ENCODE results near the gene POLL.
"Not testable (repeated sequence)": the region's sequence is repeated elsewhere in the genome, so short reads cannot be mapped to it uniquely, and the experiment has no call there.

POLL gene

DNA sequence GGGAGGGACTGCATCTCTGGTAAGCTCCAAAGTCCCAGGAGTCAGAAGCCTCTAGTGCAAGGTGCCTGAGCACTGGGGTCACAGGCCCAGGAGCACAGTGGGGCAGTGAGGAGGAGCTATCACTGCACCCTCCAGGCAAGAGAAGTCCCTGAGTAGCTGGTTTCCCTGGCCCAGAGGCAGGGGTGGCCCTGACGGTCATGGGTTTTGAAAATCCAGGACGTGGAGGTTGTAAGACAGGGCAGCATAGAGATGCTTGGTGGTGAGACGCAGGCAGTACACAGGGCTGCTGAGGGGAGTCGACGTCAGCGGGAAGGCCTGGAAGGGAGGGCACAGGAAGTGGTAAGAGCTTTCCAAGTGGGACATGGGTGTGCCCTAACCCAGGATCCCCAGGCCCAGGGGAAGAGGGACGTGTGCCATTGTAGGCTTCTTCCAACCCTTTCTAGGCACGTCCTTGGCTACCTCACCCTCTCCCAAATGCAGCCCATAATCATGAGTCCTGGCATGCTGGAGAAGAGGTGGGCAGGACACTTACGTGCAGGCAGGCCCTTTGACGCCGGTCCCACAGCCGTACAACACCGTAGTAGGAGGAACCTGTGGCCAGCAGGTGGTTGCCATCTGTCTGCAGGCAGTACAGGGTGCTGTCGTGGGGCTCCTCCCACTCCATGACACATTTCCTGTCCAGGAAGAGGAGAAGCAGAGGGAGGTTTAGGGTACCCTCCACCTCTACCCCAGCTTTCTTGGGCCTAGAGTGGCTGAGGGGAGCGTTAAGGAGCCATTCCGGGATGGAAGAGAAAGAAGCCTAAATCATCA lies 23.2 kb upstream of the POLL start:
- no peak for DNase-seq (ENCODE audit: low read depth in 2 of 2)

GRCh38 chr10:101609481-101609880 lies 21.4 kb upstream of the POLL start:
- no peak for DNase-seq (ENCODE audit: low read depth in 2 of 2)

- no peak for DNase-seq (ENCODE audit: low read depth in 2 of 2)
Measured at GRCh38 chr10:101607124-101607523, 19.1 kb upstream of the POLL start.

- DNase-seq (ENCODE audit: low read depth in 2 of 2): peak; percentile 52 to 58
Measured at GRCh38 chr10:101602761-101603398, 14.8 kb upstream of the POLL start.

- DNase-seq (ENCODE audit: low read depth in 2 of 2): no peak
Measured at GRCh38 chr10:101601541-101601940, 13.5 kb upstream of the POLL start.

DNA sequence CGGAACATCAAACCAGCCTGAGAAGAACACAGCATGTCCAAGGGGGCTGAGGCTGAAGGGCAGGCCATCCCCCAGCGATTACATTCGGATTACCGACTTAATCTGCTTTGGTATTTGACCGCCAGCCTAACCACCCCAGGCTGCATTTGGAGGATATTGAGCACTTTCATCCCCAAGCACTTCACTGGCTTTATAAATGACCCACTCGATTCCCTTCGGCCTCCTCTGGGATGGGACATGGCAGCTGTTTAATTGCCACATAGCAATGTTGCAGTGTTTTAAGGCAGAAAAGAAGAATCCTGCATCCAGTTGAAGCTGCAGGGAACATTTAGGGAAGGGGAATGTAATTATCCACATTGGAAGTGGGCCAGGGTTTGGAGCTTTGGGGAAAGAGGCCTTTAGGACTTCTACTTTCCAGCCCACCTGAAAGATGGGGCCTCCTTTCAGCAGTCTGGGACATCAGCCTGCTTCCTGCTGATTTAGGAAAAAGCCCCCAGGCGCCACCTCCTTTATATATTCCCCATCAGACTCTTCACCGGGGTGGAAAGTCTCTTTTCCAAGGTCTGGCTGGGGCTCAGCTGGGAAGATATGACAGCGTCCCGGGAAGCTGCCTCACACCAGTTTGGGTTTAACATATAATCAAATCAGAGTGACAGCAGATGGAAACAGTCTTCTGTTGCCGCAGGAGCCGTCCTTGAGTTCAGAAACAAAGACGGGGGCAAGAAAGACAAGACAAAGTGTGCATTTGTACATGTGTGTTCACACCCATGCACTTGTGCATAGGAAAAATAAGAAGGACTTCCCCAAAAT lies 9.2 kb upstream of the POLL start:
- DNase-seq (ENCODE audit: low read depth in 2 of 2): no peak

- no peak for DNase-seq (ENCODE audit: low read depth in 2 of 2)
Measured at GRCh38 chr10:101595591-101596433, 7.8 kb upstream of the POLL start.

GRCh38 chr10:101593331-101593730 lies 5.3 kb upstream of the POLL start:
- DNase-seq (ENCODE audit: low read depth in 2 of 2): not testable (repeated sequence)

DNA sequence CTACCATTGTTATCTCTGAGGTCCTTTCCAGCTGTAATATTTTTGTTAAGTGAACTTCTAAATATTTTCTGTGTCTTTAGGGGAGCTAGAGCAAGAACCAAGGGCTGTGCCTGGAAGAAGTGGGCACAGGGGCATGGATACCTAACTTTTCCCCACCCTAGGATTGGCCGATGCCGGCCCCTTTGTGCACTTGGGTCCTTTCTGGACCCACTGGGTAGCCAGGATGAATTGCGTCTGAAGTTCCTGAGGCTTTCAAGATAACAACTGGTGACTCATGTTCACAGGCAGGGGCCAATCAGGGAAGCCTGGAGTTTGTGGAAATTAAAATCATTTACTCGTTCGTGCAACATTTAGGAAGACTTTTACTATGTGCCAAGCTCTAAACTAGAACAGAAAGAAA lies 822 bp upstream of the POLL start:
- no peak for DNase-seq (ENCODE audit: low read depth in 2 of 2)

DNA sequence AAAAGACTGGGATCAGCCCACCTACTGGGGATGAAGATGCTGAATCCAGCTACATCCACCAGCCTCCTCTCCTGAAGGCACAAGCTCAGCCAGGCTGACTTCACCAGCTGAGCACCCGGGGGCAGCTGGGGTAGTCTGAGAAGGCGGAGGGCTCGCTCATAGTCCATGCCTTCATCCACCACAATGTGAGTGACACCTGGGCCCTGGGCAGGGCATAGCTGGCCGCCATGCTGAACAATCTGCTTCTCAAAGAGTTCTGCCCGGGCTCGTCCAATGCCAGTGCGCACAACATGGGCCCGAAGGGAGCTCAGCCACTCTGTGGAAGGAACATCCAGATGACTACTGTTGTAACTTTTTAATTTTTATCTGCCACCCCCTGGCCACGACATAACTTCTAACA lies 2.2 kb downstream of the POLL start:
- no peak for DNase-seq (ENCODE audit: low read depth in 2 of 2)

DNA sequence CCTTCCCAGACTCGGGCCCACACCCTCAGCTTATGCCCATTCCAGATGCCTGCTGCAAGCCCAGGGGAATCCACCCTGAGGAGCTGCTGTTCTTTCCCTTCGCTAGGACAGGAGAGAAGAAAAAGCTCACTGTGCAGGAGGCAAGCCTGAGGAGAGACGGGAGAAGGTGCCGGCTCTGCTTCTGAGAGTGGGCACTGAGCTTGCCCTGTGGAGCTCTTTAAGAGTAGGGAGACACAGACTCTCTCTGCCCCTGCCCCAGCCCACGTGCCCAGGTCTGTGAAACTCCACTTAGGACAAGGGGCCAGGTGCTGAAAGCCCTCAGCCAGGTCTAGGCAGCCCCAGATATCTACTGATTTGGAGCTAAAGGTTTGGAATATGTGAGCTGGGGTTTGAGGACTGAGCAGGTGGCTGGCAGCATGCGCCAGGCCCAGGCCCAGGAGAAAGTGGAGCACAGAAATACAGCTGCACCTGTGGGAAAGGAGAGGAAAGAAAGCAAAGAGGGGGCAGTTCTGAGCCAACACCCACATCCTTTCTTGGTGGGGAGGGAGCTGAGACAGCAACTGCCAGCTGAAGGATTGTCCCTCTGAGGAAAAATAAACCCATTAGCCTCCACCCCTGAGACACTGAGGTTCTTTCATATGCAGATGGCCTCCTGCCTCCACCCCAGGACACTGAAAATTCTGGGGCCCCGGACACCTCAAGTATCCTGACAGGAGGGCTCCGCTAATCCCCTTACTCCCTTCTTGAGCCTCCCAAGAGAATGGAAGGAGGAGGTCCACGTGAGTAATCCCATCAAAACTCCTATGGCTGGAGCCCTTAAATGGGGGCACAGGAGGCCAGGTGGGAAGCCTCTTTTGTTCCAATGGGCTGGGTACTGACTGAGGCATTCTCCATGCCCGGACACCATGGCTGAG lies 7.3 kb downstream of the POLL start:
- DNase-seq (ENCODE audit: low read depth in 2 of 2): no peak

DNA sequence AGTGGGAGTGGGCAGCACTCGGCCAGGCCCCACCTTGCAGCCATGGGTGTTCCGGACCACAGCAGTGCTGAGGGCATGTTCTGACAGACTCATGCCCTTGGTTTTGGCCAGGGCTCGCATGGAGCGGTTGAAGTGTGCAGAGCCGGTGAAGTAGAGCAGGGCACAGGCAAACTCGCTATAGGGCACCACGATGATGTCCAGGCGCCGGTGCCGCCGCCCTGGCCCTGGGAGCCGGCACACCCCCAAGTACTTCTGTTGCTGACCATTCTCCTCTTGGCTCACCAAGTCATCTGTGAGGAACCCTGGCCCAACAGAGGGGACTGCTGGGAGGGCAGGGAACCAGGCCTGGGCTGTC lies 8.6 kb downstream of the POLL start:
- no peak for DNase-seq (ENCODE audit: low read depth in 2 of 2)

DNA sequence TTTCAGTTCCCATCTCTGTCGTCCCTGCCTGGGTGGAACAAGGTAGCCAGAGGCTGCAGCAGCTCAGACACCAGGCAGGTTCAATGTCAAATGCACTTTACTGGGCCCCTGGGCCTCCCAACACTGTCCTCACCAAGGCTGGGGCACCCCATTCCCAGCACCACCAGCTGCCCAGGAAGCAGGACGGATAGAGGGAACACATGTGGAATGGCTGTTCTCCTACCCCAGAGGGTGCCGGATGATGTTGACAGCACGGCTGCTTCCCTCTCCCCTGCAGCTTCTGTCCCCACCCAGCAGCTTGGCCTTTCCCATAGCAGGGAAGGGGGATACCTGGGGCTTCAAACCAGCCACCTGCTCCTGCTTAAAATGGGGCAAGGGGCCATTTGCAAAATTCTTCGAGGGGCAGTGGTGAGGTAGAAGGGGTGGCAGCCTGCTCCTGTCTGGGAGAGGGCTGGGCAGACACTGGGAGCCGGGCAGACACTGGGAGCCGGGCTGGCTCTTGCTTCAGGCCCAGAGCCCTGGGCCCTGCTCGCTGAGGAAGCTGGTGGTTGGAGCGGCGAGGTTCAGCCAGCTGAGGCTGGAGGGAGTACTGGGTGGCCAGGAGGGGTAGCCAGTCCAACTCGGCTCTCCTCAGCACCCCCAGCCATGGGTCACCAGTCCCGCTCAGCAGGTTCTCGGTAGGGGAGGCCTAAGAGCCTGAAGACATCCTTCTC lies 9.1 kb downstream of the POLL start:
- DNase-seq (ENCODE audit: low read depth in 2 of 2): no peak

GRCh38 chr10:101578192-101578591 lies 9.9 kb downstream of the POLL start:
- no peak for DNase-seq (ENCODE audit: low read depth in 2 of 2)

DNA sequence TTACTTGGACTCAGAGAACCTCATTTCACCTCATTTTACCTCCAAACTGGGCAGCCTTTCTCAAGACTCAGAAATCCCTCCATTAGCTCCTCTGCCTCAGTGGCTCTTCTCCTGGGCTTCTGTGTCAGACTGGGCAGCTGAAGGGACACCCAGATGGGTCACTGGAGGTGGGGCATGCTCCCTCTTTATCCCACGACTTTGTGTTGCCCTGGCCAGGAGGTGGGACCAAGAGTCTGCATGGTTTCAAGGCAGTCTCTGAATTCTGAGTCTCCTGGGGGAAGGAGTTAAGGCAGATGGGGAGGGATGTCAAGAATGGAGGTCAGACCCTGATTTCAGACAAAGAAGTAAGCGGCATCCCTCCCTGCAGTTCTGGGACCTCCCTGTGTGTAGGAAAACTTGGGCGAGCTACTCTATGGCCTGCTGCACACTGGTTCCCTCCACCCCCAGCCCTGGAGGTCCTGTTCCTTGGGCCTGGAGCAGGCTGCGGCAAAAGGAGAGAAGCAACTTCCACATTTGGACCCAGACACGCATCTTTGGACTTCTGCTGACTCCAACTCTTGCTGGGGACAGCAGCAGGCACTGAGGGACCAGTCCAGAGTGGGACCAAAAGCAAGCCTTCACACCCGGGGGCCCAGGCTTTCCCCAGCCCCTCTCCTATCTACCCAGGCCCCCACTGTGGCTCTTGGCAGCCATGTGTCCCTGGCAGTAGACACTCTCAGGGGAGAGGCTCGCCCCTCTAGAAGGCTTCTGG lies 10.8 kb downstream of the POLL start:
- no peak for DNase-seq (ENCODE audit: low read depth in 2 of 2)

DNA sequence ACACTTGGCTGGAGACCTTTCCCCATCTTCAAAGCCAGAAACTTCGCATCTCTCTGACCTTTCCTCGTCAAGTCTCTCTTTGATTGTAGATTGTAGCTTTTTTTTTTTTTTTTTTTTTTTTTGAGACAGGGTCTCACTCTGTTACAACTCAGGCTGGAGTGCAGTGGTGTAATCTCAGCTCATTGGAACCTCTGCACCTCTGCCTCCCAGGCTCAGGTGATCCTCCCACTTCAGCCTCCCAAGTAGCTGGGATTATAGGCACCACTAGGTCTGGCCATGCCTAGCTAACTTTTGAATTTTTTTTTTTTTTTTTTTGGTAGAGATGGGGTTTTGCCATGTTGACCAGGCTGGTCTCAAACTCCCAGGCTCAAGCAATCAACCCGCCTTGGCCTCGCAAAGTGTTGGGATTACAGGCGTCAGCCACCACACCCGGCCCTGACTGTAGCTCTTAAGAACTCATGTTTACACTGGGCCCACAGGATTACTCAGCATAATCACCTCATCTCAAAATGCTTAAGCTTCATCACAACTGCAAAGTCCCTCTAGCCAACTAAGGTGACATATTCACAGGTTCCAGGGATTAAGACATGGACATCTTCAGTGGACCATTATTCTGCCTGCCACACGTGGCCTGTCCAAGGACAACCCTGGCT lies 11.7 kb downstream of the POLL start:
- DNase-seq (ENCODE audit: low read depth in 2 of 2): no peak

GRCh38 chr10:101575580-101576210 lies 12.4 kb downstream of the POLL start:
- no peak for DNase-seq (ENCODE audit: low read depth in 2 of 2)

- no peak for DNase-seq (ENCODE audit: low read depth in 2 of 2)
Measured at GRCh38 chr10:101575091-101575490, 13.0 kb downstream of the POLL start.

All from stimulated activated CD4-positive, alpha-beta T cell treated with anti-CD3 and anti-CD28 coated beads, Interleukin-15, amount 100 ng/mL, for 48 hours (primary cell).